H1 (cell line): ENCODE results near the gene TRAPPC6A. TPM values are rescaled to one million over a fixed set of nuclear protein-coding genes. Genes with fewer than 3 reads are reported as not detected.
A peak's percentile ranks its signal among the peaks of the same experiment; 100 is the strongest.

Experiments
- CTCF ChIA-PET: fragments of 300-600 bp; sonication (Branson Sonifier 250); formaldehyde crosslinking; loops from one replicate; lab custom pipeline; 2021; ENCODE audit not compliant: partially characterized antibody; lab: Charles Lee
- POLR2A ChIA-PET: fragments of 300-600 bp; sonication (Branson Sonifier 250); formaldehyde crosslinking; loops from one replicate; lab custom pipeline; 2021; ENCODE audit warnings: inconsistent platforms; ENCODE audit not compliant: partially characterized antibody; lab: Charles Lee
- DNase-seq, 2 experiments: peaks; one replicate each; pipeline versions ENCODE4 v3.0.0 to v3.0.0-alpha.2; 2010 to 2022; ENCODE audit warnings: low spot score in 2 of 2, low read depth in 1 of 2, mixed read lengths in 1 of 2
- FAIRE-seq: peaks from 2 replicates; lab custom pipeline; 2011; peaks lifted over from hg19 to GRCh38; lab: Jason Lieb, UNC
- H2AFZ ChIP-seq: 2 replicates; pipeline ENCODE4 v1.8.1; 2012; ENCODE audit warnings: low read length, inconsistent platforms
- H2AK5ac ChIP-seq: 2 replicates; pipeline ENCODE4 v1.6.1; 2013; ENCODE audit warnings: low read depth, low read length
- H2BK120ac ChIP-seq: replicated peaks from 2 replicates; pipeline ENCODE3; 2013; ENCODE audit warnings: low read depth, low read length, inconsistent platforms
- H2BK12ac ChIP-seq: 2 replicates; pipeline ENCODE4 v1.6.1; 2013; ENCODE audit warnings: low read depth, low read length
- H2BK15ac ChIP-seq: 2 replicates; pipeline ENCODE4 v1.6.1; 2013; ENCODE audit warnings: low read length
- H2BK20ac ChIP-seq: 2 replicates; pipeline ENCODE4 v1.6.1; 2013; ENCODE audit warnings: low read length
- H2BK5ac ChIP-seq: 2 replicates; pipeline ENCODE4 v1.6.1; 2013; ENCODE audit warnings: low read depth, low read length
- H3K14ac ChIP-seq: 2 replicates; pipeline ENCODE4 v1.6.1; 2013; ENCODE audit warnings: inconsistent platforms; ENCODE audit not compliant: insufficient read length
- H3K18ac ChIP-seq: 2 replicates; pipeline ENCODE4 v1.6.1; 2013; ENCODE audit warnings: low read length; ENCODE audit errors: extremely low read depth
- H3K23ac ChIP-seq: 2 replicates; pipeline ENCODE4 v1.6.1; 2013; ENCODE audit warnings: inconsistent platforms; ENCODE audit not compliant: insufficient read length
- H3K23me2 ChIP-seq: 2 replicates; pipeline ENCODE4 v1.6.1; 2013; ENCODE audit warnings: low read depth, low read length
- H3K27ac ChIP-seq: 2 replicates; pipeline ENCODE4 v1.6.1; 2011; ENCODE audit warnings: low read depth, low read length, inconsistent platforms
- H3K27me3 ChIP-seq, 4 experiments: replicated peaks in 1 of 4; 1 replicate in 1 of 4; 2 replicates in 3 of 4; pipeline versions ENCODE4 v1.6.1 to v1.8.1; 2011 to 2013; ENCODE audit warnings: low read length in 3 of 4, mild to moderate bottlenecking in 3 of 4, inconsistent platforms in 2 of 4, mixed read lengths in 2 of 4, moderate library complexity in 1 of 4; ENCODE audit not compliant: control insufficient read depth in 3 of 4, insufficient read depth in 3 of 4; ENCODE audit errors: extremely low read depth in 1 of 4
- H3K36me3 ChIP-seq, 4 experiments: 2 replicates each; pipeline versions ENCODE4 v1.6.1 to v1.8.1; 2011 to 2013; ENCODE audit warnings: mild to moderate bottlenecking in 4 of 4, low read length in 3 of 4, moderate library complexity in 2 of 4, control low read depth in 1 of 4, inconsistent platforms in 1 of 4; ENCODE audit not compliant: insufficient read depth in 4 of 4, control insufficient read depth in 2 of 4
- H3K4ac ChIP-seq: replicated peaks from 2 replicates; pipeline ENCODE3; 2013; ENCODE audit warnings: low read length, low read depth, mixed read lengths, inconsistent platforms; ENCODE audit not compliant: insufficient read length
- H3K4me1 ChIP-seq, 4 experiments: replicated peaks in 1 of 4; 1 replicate in 1 of 4; 2 replicates in 3 of 4; pipeline versions ENCODE4 v1.6.1 to v1.8.1; 2011 to 2013; ENCODE audit warnings: low read length in 3 of 4, inconsistent platforms in 2 of 4, mixed read lengths in 1 of 4; ENCODE audit not compliant: insufficient read depth in 4 of 4, control insufficient read depth in 3 of 4
- H3K4me2 ChIP-seq, 2 experiments: 2 replicates each; pipeline versions ENCODE4 v1.6.1 to v1.8.1; 2011 to 2013; ENCODE audit warnings: low read depth in 2 of 2, low read length in 2 of 2, control low read depth in 1 of 2, inconsistent platforms in 1 of 2, mild to moderate bottlenecking in 1 of 2; ENCODE audit not compliant: insufficient read depth in 1 of 2
- H3K4me3 ChIP-seq, 4 experiments: fragments of 200-600, 300-600 bp in 1 of 4; sonication (generic), shearing (Covaris generic), sonication (Bioruptor Twin) in 1 of 4; 2 replicates each; pipeline versions ENCODE4 v1.5.1 to v1.8.1; 2011 to 2016; ENCODE audit warnings: low read length in 4 of 4, low read depth in 3 of 4, control low read depth in 2 of 4, inconsistent platforms in 2 of 4, mild to moderate bottlenecking in 2 of 4, mixed read lengths in 1 of 4, moderate library complexity in 1 of 4; ENCODE audit not compliant: insufficient read depth in 2 of 4; ENCODE audit errors: extremely low read depth in 1 of 4
- H3K56ac ChIP-seq: replicated peaks from 2 replicates; pipeline ENCODE3; 2013; ENCODE audit warnings: low read depth, mild to moderate bottlenecking, mixed read lengths, low read length, inconsistent platforms; ENCODE audit not compliant: insufficient read length
- H3K79me1 ChIP-seq: 2 replicates; pipeline ENCODE4 v1.6.1; 2013; ENCODE audit warnings: low read depth, low read length, control low read depth
- H3K79me2 ChIP-seq, 2 experiments: 2 replicates each; pipeline versions ENCODE4 v1.6.1 to v1.8.1; 2012 to 2013; ENCODE audit warnings: low read length in 2 of 2, mild to moderate bottlenecking in 2 of 2, inconsistent platforms in 1 of 2; ENCODE audit not compliant: insufficient read depth in 2 of 2, control insufficient read depth in 1 of 2
- H3K9ac ChIP-seq, 4 experiments: replicated peaks in 1 of 4; 1 replicate in 1 of 4; 2 replicates in 3 of 4; pipeline versions ENCODE4 v1.6.1 to v1.8.1; 2011 to 2013; ENCODE audit warnings: low read depth in 3 of 4, low read length in 3 of 4, control low read depth in 2 of 4, mild to moderate bottlenecking in 2 of 4, moderate library complexity in 2 of 4, inconsistent platforms in 1 of 4; ENCODE audit errors: extremely low read depth in 1 of 4
- H3K9me3 ChIP-seq, 2 experiments: 2 replicates each; pipeline versions ENCODE4 v1.6.1 to v1.8.1; 2012 to 2013; ENCODE audit warnings: mild to moderate bottlenecking in 2 of 2, moderate library complexity in 2 of 2, control low read depth in 1 of 2, inconsistent platforms in 1 of 2, low read depth in 1 of 2, low read length in 1 of 2, mixed read lengths in 1 of 2; ENCODE audit not compliant: insufficient read depth in 2 of 2
- H4K20me1 ChIP-seq, 2 experiments: replicated peaks in 1 of 2; 2 replicates each; pipeline versions ENCODE3 to v1.8.1; 2011 to 2013; ENCODE audit warnings: inconsistent platforms in 2 of 2, low read length in 2 of 2, mild to moderate bottlenecking in 1 of 2; ENCODE audit not compliant: insufficient read depth in 2 of 2, control insufficient read depth in 1 of 2
- H4K5ac ChIP-seq: 2 replicates; pipeline ENCODE4 v1.6.1; 2013; ENCODE audit warnings: low read length, low read depth, mixed read lengths, inconsistent platforms; ENCODE audit not compliant: insufficient read length
- H4K8ac ChIP-seq: 2 replicates; pipeline ENCODE4 v1.8.0; 2013; ENCODE audit warnings: mild to moderate bottlenecking, moderate library complexity, low read length, inconsistent platforms; ENCODE audit not compliant: insufficient read depth; ENCODE audit errors: extremely low read depth
- H4K91ac ChIP-seq: replicated peaks from 2 replicates; pipeline ENCODE3; 2013; ENCODE audit warnings: low read length, mixed read lengths, inconsistent platforms; ENCODE audit not compliant: insufficient read length
- SUZ12 ChIP-seq: fragments of 200-600 bp; sonication (generic); IDR thresholded peaks from 2 replicates; pipeline ENCODE4 v1.6.1; 2012; ENCODE audit warnings: mild to moderate bottlenecking, inconsistent platforms, low read length, moderate library complexity, mixed read lengths
- TBP ChIP-seq: IDR thresholded peaks from 2 replicates; pipeline ENCODE4 v1.6.1; 2011; ENCODE audit warnings: low read depth, low read length, improper control_type of control experiment
- WGBS, 2 experiments: shearing (Covaris generic) in 1 of 2; methylation state at CpG; one replicate each; pipeline versions ENCODE4 v1.1.6 to v1.1.7; 2013 to 2015; ENCODE audit warnings: low lambda C conversion rate in 2 of 2, mixed read lengths in 2 of 2, inconsistent platforms in 1 of 2, low coverage in 1 of 2, missing lambda C conversion rate in 1 of 2; ENCODE audit not compliant: insufficient replicate concordance in 2 of 2, insufficient coverage in 1 of 2, insufficient read length in 1 of 2; ENCODE audit errors: extremely low coverage in 1 of 2, missing lambda C conversion rate in 1 of 2; 5-methylcytosine and 5-hydroxymethylcytosine counted together
- polyA plus RNA-seq, 7 experiments: library from polyadenylated mRNA; depleted of rRNA in 3 of 7; stranded (reverse) in 5 of 7; unstranded in 2 of 7; fragments of >200 nt in 5 of 7; fragments of 200-250 nt in 2 of 7; gene quantifications; 1 replicate in 5 of 7; 2 replicates in 1 of 7; 4 replicates in 1 of 7; pipeline versions ENCODE4 v1.2.1 to v1.2.3, GENCODE V29; 2011 to 2013; ENCODE audit warnings: missing spikeins in 2 of 7, mixed read lengths in 2 of 7
- total RNA-seq: library from RNA; stranded (reverse); fragmentation: NEBNext Ultra II Directional; extraction: Animal tissue kit (Norgen Biotek cat#: 25700); gene quantifications from 2 replicates; pipeline ENCODE4 v1.2.1, GENCODE V29; 2021

TRAPPC6A gene
- total and polyA plus RNA-seq, 2 of the 8 experiments (the other 6 are each of a cell fraction or from before 2014, with no cell fraction given), result 31.8 to 130 TPM

- no peak overlapping the region for H3K4me3 ChIP-seq
- H3K14ac ChIP-seq, result no peak overlapping the region
- FAIRE-seq (no peak), DNase-seq (no peak)
- peak overlapping the region; percentile 36; the same call in 1 of the 2 replicates for H4K8ac ChIP-seq
- no peak for TF ChIP-seq SUZ12
- no peak for TF ChIP-seq TBP
- 94% methylated on average over 7 of the region's 7 CpGs; no CpG with 5 or more reads in 1 of the 2 experiments for WGBS, 2 experiments
- no peak overlapping the region for H2BK12ac ChIP-seq
- H2BK20ac ChIP-seq, result no peak overlapping the region
- no peak overlapping the region for H3K23ac ChIP-seq
- no peak overlapping the region for H3K27ac ChIP-seq
- H3K9ac ChIP-seq, result no peak overlapping the region
- no peak overlapping the region for H2BK120ac ChIP-seq
- no peaks in the 10 kb centered on the region for H3K36me3 ChIP-seq
- no peaks in the 10 kb centered on the region for H3K9me3 ChIP-seq
- no peak overlapping the region for H3K56ac ChIP-seq
- H2BK5ac ChIP-seq, result no peak overlapping the region
- no peak overlapping the region for H2AFZ ChIP-seq
- H4K5ac ChIP-seq, result no peak overlapping the region
- H3K79me1 ChIP-seq, result peaks cover 26% of the 10 kb centered on the region
- H3K4me2 ChIP-seq, result no peak overlapping the region
- no peak overlapping the region for H2BK15ac ChIP-seq
- H4K20me1 ChIP-seq, result peaks cover 19 to 40% of the 10 kb centered on the region in 2 experiments
- H4K91ac ChIP-seq, result no peak overlapping the region
- H3K4ac ChIP-seq, result no peak overlapping the region
- H3K18ac ChIP-seq, result no peak overlapping the region
- ChIA-PET POLR2A (interaction anchor here (1.2 to 4.3 kb wide), 6 partner anchors 24 to 75 kb away, joined by 3 to 21 read pairs (median 4); partner anchors contain the start of gene PPP1R37), CTCF (interaction anchor here (0.5 to 6.1 kb wide), 19 partner anchors 10 to 426 kb away, joined by 3 to 73 read pairs (median 12); partner anchors contain the start of genes CLASRP and PPP1R37)
- peaks cover 0 to 10% (median 7%) of the 10 kb centered on the region in 4 experiments; a peak in 6 of 7 replicates for H3K4me1 ChIP-seq
- no peaks in the 10 kb centered on the region for H3K23me2 ChIP-seq
- H3K79me2 ChIP-seq, result peaks cover 0 to 47% of the 10 kb centered on the region in 2 experiments; a peak in 2 of 4 replicates
- H2AK5ac ChIP-seq, result no peak overlapping the region
- no peaks in the 10 kb centered on the region; a peak in 1 of 7 replicates for H3K27me3 ChIP-seq
These were observed 51.4 kb downstream of the TRAPPC6A start for GRCh38 chr19:45126654-45127053.
